NOMO-1 treated with dmso at 0.1 percent for 144 hours (cell line): ENCODE results near the gene CBX3.
"Not testable (repeated sequence)": the region's sequence is repeated elsewhere in the genome, so short reads cannot be mapped to it uniquely, and the experiment has no call there.

Experiments
- DNase-seq: peaks from one replicate; lab custom pipeline; 2025; ENCODE audit not compliant: unreplicated experiment; lab: John Stamatoyannopoulos, UW

The CBX3 gene

GRCh38 chr7:26169271-26169670 is 32.3 kb upstream of the CBX3 start:
- DNase-seq: no peak

- DNase-seq: no peak
Observed at GRCh38 chr7:26170663-26171062, 30.9 kb upstream of the CBX3 start.

- DNase-seq: no peak
Observed at GRCh38 chr7:26171601-26172000, 29.9 kb upstream of the CBX3 start.

GRCh38 chr7:26172048-26172447 is 29.5 kb upstream of the CBX3 start:
- DNase-seq: no peak

- not testable (repeated sequence) for DNase-seq
Observed at GRCh38 chr7:26175903-26176302, 25.6 kb upstream of the CBX3 start.

- not testable (repeated sequence) for DNase-seq
Observed at GRCh38 chr7:26176696-26177095, 24.8 kb upstream of the CBX3 start.

- not testable (repeated sequence) for DNase-seq
Observed at GRCh38 chr7:26177269-26177668, 24.3 kb upstream of the CBX3 start.

GRCh38 chr7:26178272-26178960 is 23.1 kb upstream of the CBX3 start:
- DNase-seq: no peak

GRCh38 chr7:26179422-26179821 is 22.1 kb upstream of the CBX3 start:
- DNase-seq: no peak

GRCh38 chr7:26179826-26180497 is 21.6 kb upstream of the CBX3 start:
- DNase-seq: no peak

GRCh38 chr7:26180792-26181198 is 20.8 kb upstream of the CBX3 start:
- no peak for DNase-seq

GRCh38 chr7:26181474-26182227 is 19.9 kb upstream of the CBX3 start:
- no peak for DNase-seq

GRCh38 chr7:26182283-26182682 is 19.3 kb upstream of the CBX3 start:
- no peak for DNase-seq

- no peak for DNase-seq
Observed at GRCh38 chr7:26182706-26183105, 18.8 kb upstream of the CBX3 start.

GRCh38 chr7:26183545-26184280 is 17.8 kb upstream of the CBX3 start:
- no peak for DNase-seq

- DNase-seq: not testable (repeated sequence)
Observed at GRCh38 chr7:26184281-26185101, 17.1 kb upstream of the CBX3 start.

- DNase-seq: no peak
Observed at GRCh38 chr7:26185131-26185843, 16.3 kb upstream of the CBX3 start.

- no peak for DNase-seq
Observed at GRCh38 chr7:26185844-26186180, 15.7 kb upstream of the CBX3 start.

GRCh38 chr7:26186364-26187311 is 14.9 kb upstream of the CBX3 start:
- no peak for DNase-seq
